GM12878 (cell line): ENCODE measurements around the gene LHFPL2. TPM values are rescaled to one million over a fixed set of nuclear protein-coding genes. Genes with fewer than 3 reads are reported as not detected.
A peak's percentile ranks its signal among the peaks of the same experiment; 100 is the strongest.

Experiments
- ATF7 ChIP-seq: fragments of 450-650 bp; IDR thresholded peaks from 2 replicates; pipeline ENCODE4 v1.6.1; 2016; ENCODE audit warnings: low read depth, mild to moderate bottlenecking
- BCL11A ChIP-seq: IDR thresholded peaks from 2 replicates; pipeline ENCODE4 v1.6.1; 2011; ENCODE audit warnings: low read depth, low read length
- CHD2 ChIP-seq: IDR thresholded peaks from 2 replicates; pipeline ENCODE4 v1.6.1; 2011; ENCODE audit warnings: low read depth, low read length, improper control_type of control experiment, borderline replicate concordance
- CREB1 ChIP-seq: IDR thresholded peaks from 2 replicates; pipeline ENCODE4 v1.6.1; 2012; ENCODE audit warnings: low read depth, mild to moderate bottlenecking, inconsistent platforms
- CREM ChIP-seq: IDR thresholded peaks from 2 replicates; pipeline ENCODE4 v1.6.1; 2014; ENCODE audit warnings: antibody characterized with exemption, low read depth
- DPF2 ChIP-seq: fragments of 450-650 bp; IDR thresholded peaks from 2 replicates; pipeline ENCODE4 v1.6.1; 2017; ENCODE audit warnings: mild to moderate bottlenecking
- EP300 ChIP-seq, 2 experiments: fragments of 150-350 bp in 1 of 2; IDR thresholded peaks; 2 replicates each; pipeline ENCODE4 v1.6.1; 2011 to 2012; ENCODE audit warnings: low read depth in 2 of 2, low read length in 2 of 2, borderline replicate concordance in 1 of 2, improper control_type of control experiment in 1 of 2, inconsistent platforms in 1 of 2; ENCODE audit not compliant: control insufficient read depth in 1 of 2
- FOS ChIP-seq: IDR thresholded peaks from 3 replicates; pipeline ENCODE4 v1.6.1; 2011; ENCODE audit warnings: borderline replicate concordance; ENCODE audit not compliant: insufficient read length; ENCODE audit errors: extremely low read depth
- IKZF1 ChIP-seq: fragments of 450-650 bp; conservative IDR thresholded peaks from 2 replicates; pipeline ENCODE4 v1.6.1; 2017; ENCODE audit warnings: antibody characterized with exemption, mild to moderate bottlenecking
- IRF4 ChIP-seq: IDR thresholded peaks from 2 replicates; pipeline ENCODE4 v1.6.1; 2011; ENCODE audit warnings: low read depth, low read length
- NRF1 ChIP-seq: conservative IDR thresholded peaks from 2 replicates; pipeline ENCODE4 v1.6.1; 2011; ENCODE audit warnings: mild to moderate bottlenecking, low read depth, low read length, improper control_type of control experiment
- PKNOX1 ChIP-seq: fragments of 450-650 bp; IDR thresholded peaks from 2 replicates; pipeline ENCODE4 v1.6.1; 2016; ENCODE audit warnings: mild to moderate bottlenecking
- PML ChIP-seq: IDR thresholded peaks from 2 replicates; pipeline ENCODE4 v1.6.1; 2012; ENCODE audit warnings: low read length, inconsistent platforms
- POLR2AphosphoS2 ChIP-seq: IDR thresholded peaks from 2 replicates; pipeline ENCODE4 v1.6.1; 2011; ENCODE audit warnings: low read depth, mild to moderate bottlenecking, low read length, improper control_type of control experiment, moderate library complexity
- POLR2AphosphoS5 ChIP-seq: IDR thresholded peaks from 2 replicates; pipeline ENCODE4 v1.6.1; 2011; ENCODE audit warnings: mild to moderate bottlenecking, low read length, inconsistent platforms
- RAD21 ChIP-seq: IDR thresholded peaks from 2 replicates; pipeline ENCODE4 v1.6.1; 2011; ENCODE audit warnings: mild to moderate bottlenecking, low read depth, low read length, moderate library complexity; ENCODE audit not compliant: insufficient read depth
- RCOR1 ChIP-seq: conservative IDR thresholded peaks from 2 replicates; pipeline ENCODE4 v1.6.1; 2012; ENCODE audit warnings: low read depth, low read length, improper control_type of control experiment
- RUNX3 ChIP-seq: IDR thresholded peaks from 2 replicates; pipeline ENCODE4 v1.6.1; 2012; ENCODE audit warnings: low read length, inconsistent platforms
- SREBF1 ChIP-seq: IDR thresholded peaks from 2 replicates; pipeline ENCODE4 v1.6.1; 2012; ENCODE audit warnings: mild to moderate bottlenecking, low read length
- TBL1XR1 ChIP-seq: IDR thresholded peaks from 2 replicates; pipeline ENCODE4 v1.6.1; 2012; ENCODE audit warnings: low read depth, low read length, improper control_type of control experiment
- TCF7 ChIP-seq: IDR thresholded peaks from 2 replicates; pipeline ENCODE4 v1.6.1; 2014; ENCODE audit warnings: antibody characterized with exemption, borderline replicate concordance
- USF1 ChIP-seq: IDR thresholded peaks from 2 replicates; pipeline ENCODE4 v1.6.1; 2011; ENCODE audit warnings: borderline replicate concordance, low read depth, mild to moderate bottlenecking, moderate library complexity, mixed read lengths, low read length; ENCODE audit not compliant: insufficient read depth; ENCODE audit errors: extremely low read length
- ZBED1 ChIP-seq: IDR thresholded peaks from 2 replicates; pipeline ENCODE4 v1.6.1; 2016; ENCODE audit warnings: borderline replicate concordance
- ZBTB33 ChIP-seq: fragments of 450-650 bp; IDR thresholded peaks from 2 replicates; pipeline ENCODE4 v1.6.1; 2017; ENCODE audit warnings: mild to moderate bottlenecking
- ZNF592 ChIP-seq: fragments of 450-650 bp; IDR thresholded peaks from 2 replicates; pipeline ENCODE4 v1.6.1; 2017; ENCODE audit warnings: mild to moderate bottlenecking, moderate library complexity
- polyA plus RNA-seq, 11 experiments: library from polyadenylated mRNA; depleted of rRNA in 4 of 11; unstranded in 6 of 11; stranded (reverse) in 5 of 11; fragments of >200 nt; fragmentation: Nextera tagmentation in 4 of 11; fragmentation: Illumina TruSeq in 1 of 11; extraction: Ambion mirVana in 4 of 11; extraction: Trizol in 1 of 11; gene quantifications; 1 replicate in 1 of 11; 2 replicates in 10 of 11; pipeline versions ENCODE4 v1.2.1 to v1.2.3, GENCODE V29; 2011 to 2016; ENCODE audit warnings: inconsistent platforms in 2 of 11, missing spikeins in 2 of 11, low read depth in 1 of 11
- total RNA-seq, 4 experiments: library from RNA; depleted of rRNA in 3 of 4; stranded (reverse); fragments of >200 nt in 3 of 4; fragmentation: Illumina TruSeq in 1 of 4; extraction: Trizol in 1 of 4; gene quantifications; 2 replicates each; pipeline versions ENCODE4 v1.2.1 to v1.2.3, GENCODE V29; 2013 to 2021

LHFPL2 gene
- total and polyA plus RNA-seq, 10 of the 15 experiments (the other 5 are each of a cell fraction or from before 2014, with no cell fraction given) = 4.1 to 21.8 (median 12.5) TPM

GRCh38 chr5:78573318-78573717 is 75.3 kb downstream of the LHFPL2 start (continued):
- TF ChIP-seq TBL1XR1 (peak; percentile 13; the same call in 1 of the 2 replicates), NRF1 (no peak), USF1 (no peak), RAD21 (no peak), SREBF1 (no peak), PKNOX1 (peak; percentile 61; the same call in 1 of the 2 replicates), IRF4 (peak; percentile 72; the same call in 1 of the 2 replicates), DPF2 (peak; percentile 44; the same call in 1 of the 2 replicates), PML (no peak), CREB1 (peak; percentile 50; the same call in 1 of the 2 replicates), ATF7 (peak; percentile 21; the same call in 1 of the 2 replicates), IKZF1 (peak; percentile 67), CHD2 (no peak), ZNF592 (no peak), ZBTB33 (no peak), RUNX3 (peak; percentile 80), EP300 (IDR thresholded peaks at IDR 0.05; ENCODE audit: borderline replicate concordance in 1 of 2, control insufficient read depth in 1 of 2, low read depth in 2 of 2, low read length in 2 of 2) (peak; percentile 40 to 53; a peak in 2 of 4 replicates), TCF7 (peak; percentile 42; the same call in 1 of the 2 replicates), POLR2AphosphoS5 (no peak), ZBED1 (0 out of 2 replicates have a peak, but pooled peaks have one; percentile 63), BCL11A (0 out of 2 replicates have a peak, but pooled peaks have one; percentile 29), FOS (no peak), POLR2AphosphoS2 (no peak), CREM (0 out of 2 replicates have a peak, but pooled peaks have one; percentile 47), RCOR1 (no peak)
